RWPE2 (cell line): Measurements from ENCODE around the gene TSHZ2.

ENCODE experiments used
- ATAC-seq: fragments of 200-7000 bp; cut with Tn5 transposase; 3 replicates; pipeline ENCODE4 v1.9.1; 2021; ENCODE audit warnings: low read depth
- DNase-seq: peaks from one replicate; pipeline ENCODE4 v3.0.0-alpha.2; 2020; ENCODE audit warnings: low spot score
- H3K27ac ChIP-seq: fragments of 450-650 bp; 2 replicates; pipeline ENCODE4 v1.5.1; 2017; ENCODE audit warnings: mild to moderate bottlenecking; ENCODE audit not compliant: poor library complexity, severe bottlenecking
- H3K27me3 ChIP-seq: fragments of 250-450 bp; sonication (Bioruptor Pico); 2 replicates; pipeline ENCODE4 v1.5.1; 2021; ENCODE audit warnings: mild to moderate bottlenecking, moderate library complexity; ENCODE audit not compliant: insufficient read depth, poor library complexity, severe bottlenecking
- H3K36me3 ChIP-seq: fragments of 250-450 bp; sonication (Bioruptor Pico); 2 replicates; pipeline ENCODE4 v1.5.1; 2020; ENCODE audit warnings: low read depth, mild to moderate bottlenecking, moderate library complexity
- H3K4me1 ChIP-seq: fragments of 250-450 bp; sonication (Bioruptor Pico); 2 replicates; pipeline ENCODE4 v1.5.1; 2021; ENCODE audit warnings: mild to moderate bottlenecking, moderate library complexity; ENCODE audit not compliant: insufficient read depth, poor library complexity, severe bottlenecking
- H3K4me3 ChIP-seq: fragments of 250-450 bp; sonication (Bioruptor Pico); 2 replicates; pipeline ENCODE4 v1.5.1; 2021; ENCODE audit warnings: mild to moderate bottlenecking, moderate library complexity; ENCODE audit not compliant: severe bottlenecking
- H3K9me3 ChIP-seq: fragments of 250-450 bp; sonication (Bioruptor Pico); 2 replicates; pipeline ENCODE4 v1.5.1; 2021; ENCODE audit warnings: mild to moderate bottlenecking, moderate library complexity; ENCODE audit not compliant: severe bottlenecking
- CTCF ChIP-seq: fragments of 450-650 bp; IDR thresholded peaks from one replicate; pipeline ENCODE4 v1.5.1; 2017; ENCODE audit warnings: mild to moderate bottlenecking, moderate library complexity; ENCODE audit not compliant: poor library complexity, severe bottlenecking

The TSHZ2 gene

GRCh38 chr20:53009979-53010735, 38.0 kb downstream of the TSHZ2 start:
- no peaks in the 10 kb centered on the region for H3K4me1 ChIP-seq
- no peak overlapping the region for H3K27ac ChIP-seq
- H3K36me3 ChIP-seq, result no peaks in the 10 kb centered on the region
- DNase-seq (no peak), ATAC-seq (no peak)
- H3K27me3 ChIP-seq, result no peaks in the 10 kb centered on the region
- no peak overlapping the region for H3K4me3 ChIP-seq
- no peaks in the 10 kb centered on the region for H3K9me3 ChIP-seq
- no peak for TF ChIP-seq CTCF

GRCh38 chr20:53011640-53012039, 39.5 kb downstream of the TSHZ2 start:
- ATAC-seq (no peak), DNase-seq (no peak)
- no peaks in the 10 kb centered on the region for H3K36me3 ChIP-seq
- no peaks in the 10 kb centered on the region for H3K4me1 ChIP-seq
- H3K27me3 ChIP-seq, result no peaks in the 10 kb centered on the region
- no peak for TF ChIP-seq CTCF
- H3K4me3 ChIP-seq, result no peak overlapping the region
- H3K27ac ChIP-seq, result no peak overlapping the region
- no peaks in the 10 kb centered on the region for H3K9me3 ChIP-seq

- Histone ChIP-seq H3K36me3 (no peaks in the 10 kb centered on the region), H3K4me3 (no peak overlapping the region), H3K27me3 (no peaks in the 10 kb centered on the region), H3K9me3 (no peaks in the 10 kb centered on the region), H3K4me1 (no peaks in the 10 kb centered on the region), H3K27ac (no peak overlapping the region)
- DNase-seq (no peak), ATAC-seq (no peak)
- no peak for TF ChIP-seq CTCF
These were observed 41.0 kb downstream of the TSHZ2 start for GRCh38 chr20:53013183-53013582.

GRCh38 chr20:53013847-53014246, 41.7 kb downstream of the TSHZ2 start:
- no peak for TF ChIP-seq CTCF
- Histone ChIP-seq H3K36me3 (no peaks in the 10 kb centered on the region), H3K4me3 (no peak overlapping the region), H3K9me3 (no peaks in the 10 kb centered on the region), H3K27me3 (no peaks in the 10 kb centered on the region), H3K27ac (no peak overlapping the region), H3K4me1 (no peaks in the 10 kb centered on the region)
- no peak for DNase-seq
- ATAC-seq, result no peak

GRCh38 chr20:53016071-53016470, 43.9 kb downstream of the TSHZ2 start:
- H3K36me3 ChIP-seq, result no peaks in the 10 kb centered on the region
- no peak for TF ChIP-seq CTCF
- H3K4me3 ChIP-seq, result no peak overlapping the region
- H3K4me1 ChIP-seq, result peaks cover 8% of the 10 kb centered on the region
- no peaks in the 10 kb centered on the region for H3K9me3 ChIP-seq
- no peak overlapping the region for H3K27ac ChIP-seq
- ATAC-seq (no peak), DNase-seq (no peak)
- no peaks in the 10 kb centered on the region for H3K27me3 ChIP-seq
